Measurements from ENCODE around the gene TRIM51G.
"Not testable (repeated sequence)": the region's sequence is repeated elsewhere in the genome, so short reads cannot be mapped to it uniquely, and the experiment has no call there.

DNA sequence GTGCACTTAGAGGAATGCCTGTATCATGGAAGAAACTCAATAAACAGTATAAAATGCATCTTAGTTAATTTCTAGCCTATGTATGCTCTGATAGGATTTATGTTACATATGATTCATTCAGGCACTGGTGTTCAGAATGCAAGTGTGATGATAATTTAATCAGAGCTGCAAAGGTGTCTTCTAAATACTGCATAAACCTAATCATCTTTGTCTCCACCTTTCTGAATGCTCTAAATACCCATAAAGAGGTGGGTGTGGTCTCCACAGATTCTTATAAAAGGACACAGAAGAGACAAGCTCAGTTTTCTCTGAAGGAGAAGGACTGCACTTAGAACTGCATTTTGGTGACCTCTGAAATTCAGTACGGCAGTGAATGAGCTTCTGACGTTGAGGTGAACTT lies 44.8 kb upstream of the TRIM51G start, which contains the start of gene TRIM49B:
- not testable (repeated sequence) for TF ChIP-seq POLR2AphosphoS5 (IDR thresholded peaks at IDR 0.05)
- TF ChIP-seq, protein P1, sequence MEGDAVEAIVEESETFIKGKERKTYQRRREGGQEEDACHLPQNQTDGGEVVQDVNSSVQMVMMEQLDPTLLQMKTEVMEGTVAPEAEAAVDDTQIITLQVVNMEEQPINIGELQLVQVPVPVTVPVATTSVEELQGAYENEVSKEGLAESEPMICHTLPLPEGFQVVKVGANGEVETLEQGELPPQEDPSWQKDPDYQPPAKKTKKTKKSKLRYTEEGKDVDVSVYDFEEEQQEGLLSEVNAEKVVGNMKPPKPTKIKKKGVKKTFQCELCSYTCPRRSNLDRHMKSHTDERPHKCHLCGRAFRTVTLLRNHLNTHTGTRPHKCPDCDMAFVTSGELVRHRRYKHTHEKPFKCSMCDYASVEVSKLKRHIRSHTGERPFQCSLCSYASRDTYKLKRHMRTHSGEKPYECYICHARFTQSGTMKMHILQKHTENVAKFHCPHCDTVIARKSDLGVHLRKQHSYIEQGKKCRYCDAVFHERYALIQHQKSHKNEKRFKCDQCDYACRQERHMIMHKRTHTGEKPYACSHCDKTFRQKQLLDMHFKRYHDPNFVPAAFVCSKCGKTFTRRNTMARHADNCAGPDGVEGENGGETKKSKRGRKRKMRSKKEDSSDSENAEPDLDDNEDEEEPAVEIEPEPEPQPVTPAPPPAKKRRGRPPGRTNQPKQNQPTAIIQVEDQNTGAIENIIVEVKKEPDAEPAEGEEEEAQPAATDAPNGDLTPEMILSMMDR (IDR thresholded peaks at IDR 0.05 in 8 of 11, conservative IDR thresholded peaks at IDR 0.05 in 3 of 11): not testable (repeated sequence)
